OCI-LY1 (cell line): Measurements from ENCODE around the gene LMTK2.

Experiments used
- CTCF ChIP-seq: fragments of 200-600 bp; sonication (generic), shearing (Covaris generic); IDR thresholded peaks from 2 replicates; pipeline ENCODE4 v1.5.1; 2017; ENCODE audit warnings: mild to moderate bottlenecking, antibody characterized with exemption, low read length, moderate library complexity, mixed read lengths
- EZH2 ChIP-seq: fragments of 200-600 bp; sonication (generic), shearing (Covaris generic); IDR thresholded peaks from 2 replicates; pipeline ENCODE4 v1.8.0; 2017; ENCODE audit warnings: borderline replicate concordance, mixed run types, mild to moderate bottlenecking, antibody characterized with exemption, low read length, moderate library complexity, mixed read lengths

- TF ChIP-seq CTCF (peak; percentile 23; the same call in 1 of the 2 replicates), EZH2 (no peak)
Observed at GRCh38 chr7:98250789-98251188, 144.1 kb downstream of the LMTK2 start.
